Panc1 (cell line): Measurements from ENCODE around the gene TBC1D9B.

ENCODE experiments used
- POLR2AphosphoS5 ChIP-seq: IDR thresholded peaks from 2 replicates; pipeline ENCODE4 v1.6.1; 2012; ENCODE audit warnings: mild to moderate bottlenecking, low read depth, low read length, moderate library complexity
- TF ChIP-seq, protein P1 (sequence below): fragments of 450-650 bp; IDR thresholded peaks from 2 replicates; pipeline ENCODE4 v1.5.1; 2017; ENCODE audit warnings: mild to moderate bottlenecking
- TF ChIP-seq, protein P2 (sequence below), 2 experiments: IDR thresholded peaks; 2 replicates each; pipeline ENCODE4 v1.6.1; 2011 to 2012; ENCODE audit warnings: low read depth in 2 of 2, control low read depth in 1 of 2, low read length in 1 of 2, mild to moderate bottlenecking in 1 of 2, moderate library complexity in 1 of 2; ENCODE audit not compliant: insufficient read depth in 1 of 2

DNA sequence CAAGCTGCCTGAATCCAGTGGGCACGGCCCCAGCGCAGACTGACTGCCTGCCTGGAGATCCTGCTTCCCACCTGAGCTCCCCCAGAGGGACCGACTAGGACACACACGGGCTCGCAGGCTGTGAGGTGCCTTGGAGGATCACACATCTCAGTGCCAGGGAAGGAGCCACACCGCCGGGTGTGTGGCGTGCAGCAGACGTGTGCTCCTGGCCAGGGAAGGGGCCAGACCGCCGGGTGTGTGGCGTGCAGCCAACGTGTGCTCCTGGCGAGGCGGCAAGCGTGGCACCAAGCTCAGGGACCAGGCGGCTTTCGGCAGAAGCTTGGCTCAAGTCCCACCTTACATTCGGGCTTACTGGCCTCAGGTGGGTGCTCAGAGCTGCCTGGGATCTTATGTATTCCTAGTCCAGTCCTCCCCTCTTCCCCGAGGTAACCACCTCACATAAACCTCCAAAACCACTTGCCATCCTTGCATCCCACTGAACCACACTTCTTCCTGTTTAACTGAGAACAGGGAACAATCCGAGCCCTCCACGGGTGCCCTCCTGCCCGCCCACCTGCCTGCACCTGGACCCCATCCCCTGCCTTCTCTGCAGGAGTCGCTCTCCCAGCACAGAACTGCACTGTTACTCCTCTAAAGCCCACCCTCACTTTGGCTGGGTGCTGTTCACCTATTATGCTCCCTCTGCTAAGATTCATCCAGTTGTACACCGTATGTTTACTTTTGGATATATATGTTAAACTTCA is 26.7 kb downstream of the TBC1D9B start:
- no peak for TF ChIP-seq POLR2AphosphoS5
- TF ChIP-seq, protein P1, sequence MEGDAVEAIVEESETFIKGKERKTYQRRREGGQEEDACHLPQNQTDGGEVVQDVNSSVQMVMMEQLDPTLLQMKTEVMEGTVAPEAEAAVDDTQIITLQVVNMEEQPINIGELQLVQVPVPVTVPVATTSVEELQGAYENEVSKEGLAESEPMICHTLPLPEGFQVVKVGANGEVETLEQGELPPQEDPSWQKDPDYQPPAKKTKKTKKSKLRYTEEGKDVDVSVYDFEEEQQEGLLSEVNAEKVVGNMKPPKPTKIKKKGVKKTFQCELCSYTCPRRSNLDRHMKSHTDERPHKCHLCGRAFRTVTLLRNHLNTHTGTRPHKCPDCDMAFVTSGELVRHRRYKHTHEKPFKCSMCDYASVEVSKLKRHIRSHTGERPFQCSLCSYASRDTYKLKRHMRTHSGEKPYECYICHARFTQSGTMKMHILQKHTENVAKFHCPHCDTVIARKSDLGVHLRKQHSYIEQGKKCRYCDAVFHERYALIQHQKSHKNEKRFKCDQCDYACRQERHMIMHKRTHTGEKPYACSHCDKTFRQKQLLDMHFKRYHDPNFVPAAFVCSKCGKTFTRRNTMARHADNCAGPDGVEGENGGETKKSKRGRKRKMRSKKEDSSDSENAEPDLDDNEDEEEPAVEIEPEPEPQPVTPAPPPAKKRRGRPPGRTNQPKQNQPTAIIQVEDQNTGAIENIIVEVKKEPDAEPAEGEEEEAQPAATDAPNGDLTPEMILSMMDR: no peak
- TF ChIP-seq, protein P2, sequence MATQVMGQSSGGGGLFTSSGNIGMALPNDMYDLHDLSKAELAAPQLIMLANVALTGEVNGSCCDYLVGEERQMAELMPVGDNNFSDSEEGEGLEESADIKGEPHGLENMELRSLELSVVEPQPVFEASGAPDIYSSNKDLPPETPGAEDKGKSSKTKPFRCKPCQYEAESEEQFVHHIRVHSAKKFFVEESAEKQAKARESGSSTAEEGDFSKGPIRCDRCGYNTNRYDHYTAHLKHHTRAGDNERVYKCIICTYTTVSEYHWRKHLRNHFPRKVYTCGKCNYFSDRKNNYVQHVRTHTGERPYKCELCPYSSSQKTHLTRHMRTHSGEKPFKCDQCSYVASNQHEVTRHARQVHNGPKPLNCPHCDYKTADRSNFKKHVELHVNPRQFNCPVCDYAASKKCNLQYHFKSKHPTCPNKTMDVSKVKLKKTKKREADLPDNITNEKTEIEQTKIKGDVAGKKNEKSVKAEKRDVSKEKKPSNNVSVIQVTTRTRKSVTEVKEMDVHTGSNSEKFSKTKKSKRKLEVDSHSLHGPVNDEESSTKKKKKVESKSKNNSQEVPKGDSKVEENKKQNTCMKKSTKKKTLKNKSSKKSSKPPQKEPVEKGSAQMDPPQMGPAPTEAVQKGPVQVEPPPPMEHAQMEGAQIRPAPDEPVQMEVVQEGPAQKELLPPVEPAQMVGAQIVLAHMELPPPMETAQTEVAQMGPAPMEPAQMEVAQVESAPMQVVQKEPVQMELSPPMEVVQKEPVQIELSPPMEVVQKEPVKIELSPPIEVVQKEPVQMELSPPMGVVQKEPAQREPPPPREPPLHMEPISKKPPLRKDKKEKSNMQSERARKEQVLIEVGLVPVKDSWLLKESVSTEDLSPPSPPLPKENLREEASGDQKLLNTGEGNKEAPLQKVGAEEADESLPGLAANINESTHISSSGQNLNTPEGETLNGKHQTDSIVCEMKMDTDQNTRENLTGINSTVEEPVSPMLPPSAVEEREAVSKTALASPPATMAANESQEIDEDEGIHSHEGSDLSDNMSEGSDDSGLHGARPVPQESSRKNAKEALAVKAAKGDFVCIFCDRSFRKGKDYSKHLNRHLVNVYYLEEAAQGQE (IDR thresholded peaks at IDR 0.05; ENCODE audit: insufficient read depth in 1 of 2, low read depth in 2 of 2, low read length in 1 of 2): no peak
